NCI-H82 (cell line): ENCODE measurements around the gene ELL2.

Experiments used
- DNase-seq: peaks from one replicate; lab custom pipeline; 2025; lab: John Stamatoyannopoulos, UW

ELL2 gene

DNA sequence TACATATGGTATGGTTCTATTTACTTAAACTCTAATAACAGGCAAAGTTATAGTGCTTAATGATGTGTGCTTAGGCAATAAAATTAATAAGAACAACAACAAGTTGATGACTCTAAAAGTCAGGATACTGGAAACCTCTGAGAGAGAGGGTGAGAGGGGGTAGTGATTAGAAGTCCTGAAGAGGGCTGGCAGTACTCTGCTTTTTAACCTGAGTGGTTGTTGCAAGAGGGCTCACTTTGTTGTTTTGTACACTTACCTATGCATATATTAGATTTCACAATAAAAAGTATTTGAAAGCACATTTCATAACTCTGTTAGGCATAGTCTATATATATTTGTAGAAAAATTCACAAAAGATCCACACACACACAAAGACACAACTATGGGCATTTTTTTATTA, 21.4 kb upstream of the ELL2 start:
- no peak for DNase-seq

DNA sequence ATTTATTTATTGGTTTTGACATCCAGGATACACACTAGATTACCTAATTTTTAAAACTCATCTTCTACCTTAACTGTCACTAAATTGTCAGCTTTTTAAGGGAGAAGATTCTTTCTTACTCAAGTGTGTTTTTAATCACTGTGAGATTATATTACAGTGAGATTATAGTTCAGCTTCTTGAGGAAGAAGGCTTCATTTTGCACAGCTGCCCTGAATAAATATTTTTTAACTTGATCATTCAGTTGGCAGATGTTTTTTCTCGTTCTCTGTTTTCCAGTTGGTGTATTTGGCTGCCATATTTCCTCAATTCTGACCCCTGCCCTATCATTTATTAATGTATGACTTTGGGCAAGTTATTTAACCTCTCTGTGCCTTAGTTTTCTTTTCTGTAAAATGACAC, 15.0 kb upstream of the ELL2 start:
- DNase-seq: no peak

- DNase-seq: peak; percentile 0
These were observed 14.1 kb upstream of the ELL2 start for GRCh38 chr5:95975703-95976102.

DNA sequence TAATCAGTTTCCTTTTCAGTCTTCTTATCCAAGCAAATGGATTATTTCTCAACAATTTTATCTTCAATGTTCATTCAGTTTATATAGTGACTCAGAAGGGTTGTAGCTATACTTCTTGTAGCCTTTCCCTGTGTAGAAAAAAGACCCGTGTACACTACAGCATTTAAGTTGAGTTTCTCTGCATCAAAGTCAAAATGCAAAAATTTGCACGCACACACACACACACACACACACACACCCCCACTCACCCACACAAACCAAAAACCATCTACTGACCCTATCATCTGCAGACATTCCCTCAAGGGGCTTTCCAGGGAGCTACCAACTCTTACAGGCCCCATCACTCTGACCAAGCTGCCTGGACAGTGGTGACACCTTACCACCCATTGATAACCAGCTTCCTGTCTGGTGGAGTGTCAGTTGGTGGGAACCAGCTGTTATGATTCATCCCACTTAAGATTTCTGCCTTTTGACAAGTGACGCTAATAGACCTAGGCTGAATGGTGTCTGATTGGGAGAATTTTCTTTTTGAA, 12.2 kb upstream of the ELL2 start:
- no peak for DNase-seq

- DNase-seq: no peak
These were observed 10.5 kb upstream of the ELL2 start for GRCh38 chr5:95972196-95972595.

DNA sequence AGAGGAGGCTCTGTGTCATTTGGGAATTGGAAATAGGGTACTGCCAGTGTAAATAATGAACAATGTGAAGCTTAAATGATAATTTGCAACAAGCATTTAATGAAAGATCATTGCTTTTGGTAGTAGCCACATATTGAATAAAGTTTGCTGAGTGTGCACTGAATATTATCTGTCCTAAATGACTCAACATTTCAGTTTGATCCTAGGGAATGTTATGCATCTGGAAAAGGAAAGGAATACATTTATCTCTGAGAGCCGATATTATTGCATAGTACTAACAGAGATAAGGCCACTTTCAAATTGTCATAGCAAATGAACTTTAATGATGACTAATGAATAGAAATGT, 8.7 kb upstream of the ELL2 start:
- DNase-seq: no peak

- no peak for DNase-seq
These were observed 8.2 kb upstream of the ELL2 start for GRCh38 chr5:95969651-95970358.

GRCh38 chr5:95969055-95969454, 7.4 kb upstream of the ELL2 start:
- no peak for DNase-seq

DNA sequence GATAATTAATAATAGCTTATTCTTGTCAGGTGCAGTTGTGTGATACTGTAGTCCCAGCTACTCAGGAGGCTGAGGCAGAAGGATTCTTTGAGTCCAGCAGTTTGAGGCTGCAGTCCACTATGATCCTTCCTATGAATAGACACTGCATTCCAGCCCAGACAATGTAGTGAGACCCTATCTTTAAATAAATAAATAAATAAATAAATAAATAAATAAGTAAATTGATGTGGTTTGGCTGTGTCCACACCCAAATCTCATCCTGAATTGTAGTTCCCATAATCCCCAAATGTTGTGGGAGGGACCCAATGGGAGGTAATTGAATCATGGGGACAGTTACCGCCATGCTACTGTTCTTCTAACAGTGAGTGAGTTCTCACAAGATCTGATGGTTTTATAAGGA, 5.6 kb upstream of the ELL2 start:
- DNase-seq: no peak

DNA sequence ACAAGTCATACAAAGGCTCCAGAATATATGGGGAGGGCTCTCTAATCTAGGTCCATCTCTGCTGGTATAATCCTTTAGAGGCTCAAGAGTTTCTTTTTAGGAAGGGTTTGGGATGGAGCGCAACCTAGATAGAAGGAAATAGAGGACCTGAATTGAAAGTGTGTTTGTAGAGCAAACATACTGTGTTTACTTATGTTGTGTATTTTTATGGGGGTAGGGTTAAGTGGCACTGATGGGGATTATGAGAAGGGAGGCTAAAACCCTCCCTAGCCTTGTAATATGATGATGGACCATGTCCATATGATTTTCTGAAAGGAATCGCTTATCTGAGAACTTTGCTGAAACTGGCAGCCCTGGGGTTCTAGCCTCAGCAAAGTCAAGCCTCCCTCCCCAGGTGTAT, 4.4 kb upstream of the ELL2 start:
- no peak for DNase-seq

GRCh38 chr5:95963650-95964410, 2.2 kb upstream of the ELL2 start:
- peak; percentile 20 for DNase-seq

GRCh38 chr5:95962785-95963184, 1.1 kb upstream of the ELL2 start:
- peak; percentile 86 for DNase-seq

DNA sequence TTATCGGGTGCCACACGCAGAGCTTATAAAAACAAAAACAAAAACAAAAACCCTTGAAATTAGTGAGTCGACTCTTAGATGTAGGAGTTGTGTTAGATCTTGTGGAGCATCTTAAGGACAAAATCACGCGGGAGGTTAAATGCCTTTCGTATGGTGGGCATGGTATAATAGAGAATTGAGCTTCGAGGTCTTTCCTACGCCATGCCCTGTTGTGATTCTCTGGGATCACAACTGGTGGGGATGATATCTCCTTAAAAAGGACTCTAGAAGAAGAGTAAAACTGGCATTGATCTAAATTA, 773 bp upstream of the ELL2 start:
- DNase-seq: no peak

- DNase-seq: peak; percentile 66
These were observed 709 bp downstream of the ELL2 start for GRCh38 chr5:95960667-95961616.

GRCh38 chr5:95959888-95960666, 1.6 kb downstream of the ELL2 start:
- peak; percentile 16 for DNase-seq

DNA sequence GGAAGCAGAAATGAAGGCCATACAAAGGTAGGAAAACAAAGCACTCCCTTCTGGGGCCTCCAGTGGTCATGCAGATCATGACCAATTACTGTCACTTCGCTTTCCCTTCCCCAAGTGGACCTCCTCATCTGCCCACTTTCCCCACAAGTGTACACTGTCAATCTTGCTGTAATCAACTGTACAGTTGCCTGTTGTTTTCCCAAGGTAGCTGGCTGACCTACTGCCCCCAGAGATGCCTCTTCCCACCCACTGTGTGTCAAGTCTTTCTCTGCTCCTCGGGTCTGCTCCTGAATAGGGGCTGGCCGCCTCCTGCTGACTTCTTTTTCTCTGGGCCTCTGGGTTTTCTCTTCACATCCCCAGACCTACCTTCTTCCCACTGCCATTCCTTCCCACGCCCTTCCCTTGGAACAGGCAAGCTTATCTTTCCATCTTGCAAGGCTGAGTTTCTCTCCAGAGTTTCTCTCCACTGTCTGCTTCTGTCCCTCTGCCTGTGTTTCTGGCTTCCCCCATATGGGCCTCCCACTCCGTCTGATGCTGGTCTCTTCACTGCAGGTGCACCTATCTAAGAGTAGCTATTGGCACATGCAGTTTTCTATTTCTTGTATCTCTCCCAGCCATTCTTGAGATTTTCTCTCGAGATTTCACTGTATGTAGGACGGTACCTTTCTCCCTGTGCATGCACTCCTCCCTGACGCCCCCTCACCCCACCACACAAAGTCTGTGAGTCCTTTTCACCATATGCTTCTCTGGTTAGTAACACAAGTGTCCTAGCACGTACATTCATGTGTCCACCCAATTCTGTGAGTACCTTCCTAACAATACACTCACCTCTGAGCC, 2.4 kb downstream of the ELL2 start:
- no peak for DNase-seq

GRCh38 chr5:95958310-95959014, 3.2 kb downstream of the ELL2 start:
- no peak for DNase-seq

DNA sequence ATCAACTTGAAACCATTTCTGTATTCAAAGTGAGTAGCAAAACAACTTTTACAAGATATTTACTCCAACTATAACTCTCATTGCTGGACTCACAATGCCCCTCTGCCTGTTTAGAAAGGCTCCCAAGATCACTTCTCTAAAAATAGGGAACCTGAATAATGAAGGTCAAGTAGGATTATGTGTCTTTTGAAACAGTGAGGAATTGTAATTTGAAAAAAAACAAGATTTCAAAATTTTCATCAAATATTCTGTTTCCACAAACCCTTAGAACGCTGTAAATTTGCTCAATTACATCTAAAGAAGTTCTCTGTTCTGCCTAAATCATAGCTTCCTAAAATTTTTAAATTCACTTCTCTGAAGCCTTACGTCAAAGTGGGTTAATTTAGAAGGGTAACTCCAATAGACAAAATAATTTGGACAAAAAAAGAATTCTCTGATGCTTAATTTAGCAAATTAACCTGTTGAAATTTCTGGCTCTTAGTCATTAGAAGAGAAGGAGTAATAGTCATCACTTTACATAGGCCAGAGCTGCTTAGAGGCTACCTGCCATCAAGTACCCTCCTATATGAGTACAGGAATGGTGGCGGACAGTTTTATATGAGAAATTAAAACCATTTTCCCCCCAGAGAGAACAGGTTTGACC, 4.0 kb downstream of the ELL2 start:
- DNase-seq: no peak

GRCh38 chr5:95956900-95957293, 4.8 kb downstream of the ELL2 start:
- DNase-seq: no peak
